Left lung (tissue), 10 donors: ENCODE measurements around the gene CDH4. TPM values are rescaled to one million over a fixed set of nuclear protein-coding genes. Genes with fewer than 3 reads are reported as not detected.
A peak's percentile ranks its signal among the peaks of the same experiment; 100 is the strongest.

Experiments used
- ATAC-seq: fragments of 200-7000 bp; cut with Tn5 transposase; one replicate; pipeline ENCODE4 v1.9.1; 2020; ENCODE audit warnings: moderate library complexity
- DNase-seq, 4 donors: peaks; one replicate each; pipeline ENCODE4 v3.0.0-alpha.2; 2013 to 2020
- H3K27ac ChIP-seq, 2 donors: fragments of 200-600 bp; sonication (generic) in 1 of 2; one replicate each; pipeline versions ENCODE4 v1.5.0 to v1.8.0; 2020 to 2021
- H3K27me3 ChIP-seq, 2 donors: fragments of 200-600 bp; sonication (generic) in 1 of 2; one replicate each; pipeline versions ENCODE4 v1.5.0 to v1.8.0; 2020 to 2021
- H3K36me3 ChIP-seq, 2 donors: fragments of 200-600 bp; sonication (generic) in 1 of 2; one replicate each; pipeline versions ENCODE4 v1.5.0 to v1.8.0; 2020 to 2021
- H3K4me1 ChIP-seq, 2 donors: fragments of 200-600 bp; one replicate each; pipeline ENCODE4 v1.8.0; 2021
- H3K4me3 ChIP-seq, 2 donors: fragments of 200-600 bp; sonication (generic) in 1 of 2; one replicate each; pipeline versions ENCODE4 v1.5.0 to v1.8.0; 2020 to 2021; ENCODE audit warnings: mild to moderate bottlenecking in 1 of 2
- H3K9me3 ChIP-seq, 2 donors: fragments of 200-600 bp; sonication (generic) in 1 of 2; one replicate each; pipeline versions ENCODE4 v1.5.0 to v1.8.0; 2020 to 2021
- CTCF ChIP-seq, 2 donors: fragments of 200-600 bp; sonication (generic) in 1 of 2; IDR thresholded peaks; one replicate each; pipeline versions ENCODE4 v1.5.0 to v1.8.0; 2021; ENCODE audit warnings: antibody characterized with exemption in 2 of 2
- intact Hi-C, 2 donors: fragments of 100-400 bp; cut with DNase I; formaldehyde crosslinking; loops; one replicate each; pipeline versions ENCODE4 v1.11.2 to v1.14.2; 2022
- polyA plus RNA-seq, 6 donors: library from polyadenylated mRNA; unstranded; fragments of 120-200 nt; gene quantifications; one replicate each; pipeline ENCODE4 v1.2.1, GENCODE V29; 2013; ENCODE audit not compliant: insufficient read length in 6 of 6
- total RNA-seq, 2 donors: library from RNA; stranded (reverse); fragmentation: NEBNext Ultra II Directional; extraction: Animal tissue kit (Norgen Biotek cat#: 25700); gene quantifications; one replicate each; pipeline ENCODE4 v1.2.1, GENCODE V29; 2021
- donor health status: DM: no; HTN: yes; CAD: no.
- donor health status: DM: no; HTN: no; CAD: no.

Gene CDH4
- total and polyA plus RNA-seq, 8 donors: 0.24 to 10.8 (median 5.1) TPM

DNA sequence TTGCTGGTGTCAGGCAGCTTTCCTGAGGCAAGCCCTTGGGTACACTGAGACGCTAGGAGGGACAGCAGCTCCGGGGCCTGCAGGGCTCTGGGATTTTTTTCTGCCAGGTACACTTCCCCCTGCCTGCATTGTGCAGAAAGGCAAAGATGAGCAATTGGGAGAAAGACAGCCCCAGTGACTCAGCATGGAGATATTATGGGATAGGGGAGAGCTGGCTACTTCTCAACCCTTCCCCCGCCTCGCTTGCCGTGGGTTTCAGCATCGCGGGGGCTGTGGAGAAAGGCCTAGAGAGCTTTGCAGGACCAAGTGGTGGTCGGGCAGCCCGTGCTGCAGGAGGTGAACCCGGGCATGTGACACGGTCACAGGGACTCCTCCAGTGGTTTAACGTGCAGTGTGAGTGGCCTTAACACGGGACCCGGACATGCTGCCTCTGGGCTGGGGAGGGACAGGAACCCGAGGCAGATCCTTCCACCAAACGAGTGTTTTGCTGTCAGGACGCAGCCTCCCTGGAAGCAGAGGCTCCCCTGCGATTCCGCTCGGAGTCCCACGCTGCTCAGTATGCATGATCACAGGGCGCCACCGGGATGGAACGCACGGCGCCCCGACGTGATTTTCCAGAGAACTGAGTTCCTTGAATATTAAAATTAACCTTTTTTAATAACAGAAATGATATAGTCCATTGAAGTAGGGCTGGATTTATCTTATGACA is 139.9 kb downstream of the CDH4 start:
- Histone ChIP-seq H3K27ac (no peak overlapping the region), H3K4me3 (no peak overlapping the region), H3K36me3 (no peaks in the 10 kb centered on the region), H3K4me1 (no peaks in the 10 kb centered on the region), H3K9me3 (peaks cover 0 to 11% of the 10 kb centered on the region in 2 donors), H3K27me3 (peaks cover 0 to 26% of the 10 kb centered on the region in 2 donors)
- intact Hi-C loops: no loop called here
- ATAC-seq (no peak), DNase-seq (no peak)
- no peak for TF ChIP-seq CTCF (IDR thresholded peaks at IDR 0.05)

DNA sequence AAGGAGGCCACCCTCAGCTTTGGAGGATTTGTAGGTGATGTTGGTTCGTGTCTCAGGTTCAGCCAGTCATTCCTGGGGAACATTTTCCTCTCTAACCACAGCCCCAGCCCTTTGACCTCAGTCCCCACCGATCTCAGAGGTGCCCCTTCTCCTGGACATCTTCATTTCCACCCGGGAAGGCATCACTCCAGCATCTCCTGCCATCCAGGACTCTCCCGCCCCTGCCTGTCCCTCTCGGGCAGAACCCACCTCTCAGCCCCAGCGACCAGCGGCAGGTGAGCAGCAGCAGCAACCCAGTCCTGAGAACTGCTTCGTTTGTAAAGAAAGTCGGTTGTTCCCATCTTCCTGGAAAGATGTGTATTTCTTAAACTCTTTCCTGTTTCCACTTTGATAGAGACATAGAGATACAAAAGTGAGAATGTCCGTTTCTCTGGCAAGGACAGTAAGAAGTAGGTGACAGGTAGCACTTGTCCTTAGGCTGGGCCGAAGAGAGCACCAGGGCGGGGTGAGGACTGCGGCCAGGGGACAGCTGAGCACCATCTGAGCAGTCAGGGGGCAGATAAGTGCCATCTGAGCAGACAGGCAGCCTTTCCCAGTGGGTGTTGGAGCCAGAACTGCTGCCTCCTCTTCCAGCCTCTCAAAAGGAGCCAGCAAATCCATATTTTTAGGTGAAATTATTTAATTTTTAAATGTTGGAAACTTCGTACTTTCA is 142.2 kb downstream of the CDH4 start:
- no peak for TF ChIP-seq CTCF (IDR thresholded peaks at IDR 0.05)
- Histone ChIP-seq H3K27me3 (peaks cover 0 to 5% of the 10 kb centered on the region in 2 donors), H3K9me3 (peaks cover 0 to 17% of the 10 kb centered on the region in 2 donors), H3K27ac (no peak overlapping the region), H3K36me3 (no peaks in the 10 kb centered on the region), H3K4me3 (no peak overlapping the region), H3K4me1 (no peaks in the 10 kb centered on the region)
- peak in 1 of 4 donors; percentile 38 for DNase-seq
- intact Hi-C loops: no loop called here
- no peak for ATAC-seq

DNA sequence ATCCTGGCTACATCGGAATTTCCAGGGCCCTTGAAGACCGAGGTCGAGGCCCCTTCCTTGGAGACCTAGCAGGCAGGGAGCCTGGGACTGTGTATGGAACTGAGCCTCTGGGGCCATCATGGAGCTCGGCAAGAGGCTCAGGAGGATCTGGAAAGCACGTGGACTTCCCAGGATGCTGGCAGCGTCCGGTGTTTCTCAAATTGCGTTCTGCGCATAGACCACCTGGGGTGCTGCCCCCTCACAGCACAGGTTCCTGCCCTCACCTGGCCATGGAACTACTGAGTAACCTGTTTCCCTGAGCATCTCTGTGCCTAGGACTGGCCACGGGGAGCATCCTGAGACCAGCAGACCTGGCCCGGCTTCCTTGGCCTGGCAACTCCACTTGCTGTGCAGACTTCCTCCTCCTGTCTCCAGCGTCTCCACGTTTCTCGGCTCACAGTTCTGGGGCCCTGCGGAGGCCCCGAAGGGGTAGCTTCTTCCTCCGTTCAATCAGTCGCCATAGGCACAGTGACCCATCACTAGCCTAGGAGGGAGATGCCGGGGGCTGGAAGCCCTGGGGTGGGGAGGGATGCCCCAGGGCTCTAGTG is 144.3 kb downstream of the CDH4 start:
- intact Hi-C loops: no loop called here
- DNase-seq: peak in 1 of 4 donors; percentile 50
- TF ChIP-seq CTCF (IDR thresholded peaks at IDR 0.05): no peak
- Histone ChIP-seq H3K36me3 (no peaks in the 10 kb centered on the region), H3K9me3 (peaks cover 0 to 22% of the 10 kb centered on the region in 2 donors), H3K27ac (no peak overlapping the region), H3K4me3 (no peak overlapping the region), H3K27me3 (peaks cover 0 to 4% of the 10 kb centered on the region in 2 donors), H3K4me1 (no peaks in the 10 kb centered on the region)
- ATAC-seq: no peak

- Histone ChIP-seq H3K4me1 (no peaks in the 10 kb centered on the region), H3K9me3 (peaks cover 0 to 23% of the 10 kb centered on the region in 2 donors), H3K4me3 (no peak overlapping the region), H3K27ac (no peak overlapping the region), H3K27me3 (peaks cover 0 to 4% of the 10 kb centered on the region in 2 donors), H3K36me3 (no peaks in the 10 kb centered on the region)
- ATAC-seq (no peak), DNase-seq (no peak)
- intact Hi-C loops: no loop called here
- no peak for TF ChIP-seq CTCF (IDR thresholded peaks at IDR 0.05)
Measured at GRCh38 chr20:61397146-61397545, 145.1 kb downstream of the CDH4 start.

DNA sequence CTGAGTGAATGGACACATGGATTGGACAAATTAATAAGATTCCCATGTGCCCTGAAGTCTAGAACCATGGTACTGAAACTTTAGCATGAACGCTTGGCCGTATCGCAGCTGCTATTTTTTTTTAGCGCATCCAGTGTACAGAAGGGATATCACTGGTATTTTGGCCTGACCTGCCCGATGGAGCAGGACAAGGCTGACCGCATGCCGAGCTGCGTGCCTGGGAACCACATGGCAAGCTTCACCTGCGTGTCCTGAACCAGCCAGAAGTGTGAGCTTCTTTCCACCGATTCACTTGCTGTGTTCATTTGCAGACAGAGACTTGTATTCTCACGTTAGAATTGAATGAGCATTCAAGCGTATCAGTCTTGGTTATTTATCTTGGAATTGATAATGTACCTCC is 145.7 kb downstream of the CDH4 start:
- intact Hi-C loops: no loop called here

More for the DNA sequence above, 145.7 kb downstream of the CDH4 start:
- DNase-seq (no peak), ATAC-seq (no peak)
- Histone ChIP-seq H3K4me3 (no peak overlapping the region), H3K36me3 (no peaks in the 10 kb centered on the region), H3K27me3 (peaks cover 0 to 4% of the 10 kb centered on the region in 2 donors), H3K9me3 (peaks cover 0 to 23% of the 10 kb centered on the region in 2 donors), H3K4me1 (no peaks in the 10 kb centered on the region), H3K27ac (no peak overlapping the region)
- no peak for TF ChIP-seq CTCF (IDR thresholded peaks at IDR 0.05)
